IPS-NIHi11 (cell line): ENCODE measurements around the gene ARHGEF18.
A peak's percentile ranks its signal among the peaks of the same experiment; 100 is the strongest.
"Not testable (repeated sequence)": the region's sequence is repeated elsewhere in the genome, so short reads cannot be mapped to it uniquely, and the experiment has no call there.

ENCODE experiments used
- DNase-seq: peaks from one replicate; pipeline ENCODE4 v3.0.0; 2012; ENCODE audit warnings: mixed read lengths, low spot score

Gene ARHGEF18

GRCh38 chr19:7349231-7349591, 474 bp downstream of the ARHGEF18 start:
- no peak for DNase-seq

- DNase-seq = no peak
These were observed 1.4 kb downstream of the ARHGEF18 start for GRCh38 chr19:7349961-7350711.

GRCh38 chr19:7351861-7352260, 3.1 kb downstream of the ARHGEF18 start:
- DNase-seq = no peak

GRCh38 chr19:7355151-7355820, 6.5 kb downstream of the ARHGEF18 start:
- no peak for DNase-seq

- no peak for DNase-seq
These were observed 7.1 kb downstream of the ARHGEF18 start for GRCh38 chr19:7355871-7356270.

GRCh38 chr19:7356899-7357627, 8.3 kb downstream of the ARHGEF18 start:
- DNase-seq = no peak

GRCh38 chr19:7358102-7358597, 9.4 kb downstream of the ARHGEF18 start:
- DNase-seq = no peak

- no peak for DNase-seq
These were observed 11.8 kb downstream of the ARHGEF18 start for GRCh38 chr19:7360393-7360984.

- no peak for DNase-seq
These were observed 14.5 kb downstream of the ARHGEF18 start for GRCh38 chr19:7363225-7363624.

- peak; percentile 38 for DNase-seq
These were observed 18.1 kb downstream of the ARHGEF18 start for GRCh38 chr19:7366701-7367420.

- DNase-seq = no peak
These were observed 19.7 kb downstream of the ARHGEF18 start for GRCh38 chr19:7368456-7368855.

- not testable (repeated sequence) for DNase-seq
These were observed 20.1 kb downstream of the ARHGEF18 start for GRCh38 chr19:7368866-7369265.

GRCh38 chr19:7370546-7370945, 21.8 kb downstream of the ARHGEF18 start:
- DNase-seq = no peak

- DNase-seq = no peak
These were observed 22.3 kb downstream of the ARHGEF18 start for GRCh38 chr19:7371001-7371400.

- no peak for DNase-seq
These were observed 24.1 kb downstream of the ARHGEF18 start for GRCh38 chr19:7372810-7373209.

GRCh38 chr19:7373862-7374261, 25.1 kb downstream of the ARHGEF18 start:
- DNase-seq = no peak

GRCh38 chr19:7376151-7376852, 27.6 kb downstream of the ARHGEF18 start:
- peak; percentile 26 for DNase-seq

GRCh38 chr19:7377196-7377595, 28.5 kb downstream of the ARHGEF18 start:
- DNase-seq = no peak

GRCh38 chr19:7381073-7381390, 32.3 kb downstream of the ARHGEF18 start:
- DNase-seq = no peak

GRCh38 chr19:7382694-7383093, 34.0 kb downstream of the ARHGEF18 start:
- peak; percentile 24 for DNase-seq

GRCh38 chr19:7383284-7383683, 34.5 kb downstream of the ARHGEF18 start:
- DNase-seq = no peak
